ENCODE results near the gene GP9.

DNA sequence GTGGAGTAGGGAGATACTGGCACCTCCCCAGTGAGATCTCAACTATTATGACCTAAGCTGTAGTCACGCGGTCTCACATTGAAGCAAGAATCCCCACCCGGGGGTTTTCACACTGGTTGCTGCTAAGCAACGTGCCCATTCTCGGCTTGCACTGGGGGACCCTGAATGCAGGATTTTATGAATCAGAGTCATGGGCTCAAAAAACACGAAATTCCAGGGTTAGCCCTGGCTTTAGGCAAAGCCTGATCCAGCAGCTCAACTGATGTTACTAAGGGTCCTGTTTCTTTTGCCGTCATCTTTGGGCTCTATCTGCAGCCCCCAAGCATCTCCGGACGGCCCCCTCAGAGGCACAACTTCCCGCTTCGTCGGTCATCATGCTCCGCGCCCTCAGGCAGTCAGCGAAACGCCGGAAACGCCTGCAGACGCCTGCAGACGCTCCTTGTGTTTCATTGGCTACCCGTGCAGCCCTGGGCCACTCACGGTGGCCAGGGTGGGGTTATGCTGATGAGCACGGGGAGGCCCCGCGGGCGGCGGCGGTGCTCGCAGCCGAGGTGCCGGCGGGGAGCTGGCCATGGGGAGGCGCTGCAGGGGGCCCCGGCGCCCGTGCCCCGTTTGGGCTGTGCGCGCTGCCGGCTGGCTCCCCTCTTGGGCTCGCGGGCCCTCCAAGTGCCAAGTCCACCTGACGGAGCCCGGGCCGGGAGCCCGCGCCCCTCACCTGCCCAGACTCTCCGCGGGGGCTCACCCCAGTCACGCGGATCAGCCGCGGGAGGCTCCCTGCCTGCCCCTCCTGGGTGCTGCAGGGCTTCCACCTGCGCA is 33.6 kb upstream of the GP9 start:
- TF ChIP-seq POLR2A (IDR thresholded peaks at IDR 0.05) (no peak), CTCF (IDR thresholded peaks at IDR 0.05) (no peak)
